ENCODE results near the gene PANK4.

The PANK4 gene

GRCh38 chr1:2470290-2471158 is 55.9 kb downstream of the PANK4 start:
- Histone ChIP-seq H2BK5ac (ENCODE audit: low read length) (no peak overlapping the region), H2BK120ac (ENCODE audit: low read depth, low read length) (no peak overlapping the region), H3K4ac (ENCODE audit: low read depth, low read length) (no peak overlapping the region), H3K4me3 (ENCODE audit: low read length) (no peak overlapping the region), H3K56ac (ENCODE audit: low read length) (no peak overlapping the region), H3K27ac (ENCODE audit: low read depth, low read length) (no peak overlapping the region), H4K5ac (ENCODE audit: low read length) (no peak overlapping the region), H4K8ac (ENCODE audit: low read depth, low read length) (no peak overlapping the region), H3K9ac (ENCODE audit: low read length) (no peak overlapping the region), H3K23ac (ENCODE audit: low read length) (no peak overlapping the region), H3K36me3 (ENCODE audit: control insufficient read depth, insufficient read depth, low read length) (no peaks in the 10 kb centered on the region), H3K79me2 (ENCODE audit: control insufficient read depth, insufficient read depth, low read length) (no peaks in the 10 kb centered on the region), H2BK15ac (replicated peaks; ENCODE audit: low read depth) (no peak overlapping the region), H3K4me2 (ENCODE audit: low read length) (no peak overlapping the region), H3K79me1 (ENCODE audit: low read length) (no peaks in the 10 kb centered on the region), H3K4me1 (ENCODE audit: control insufficient read depth, low read depth, low read length) (no peaks in the 10 kb centered on the region), H3K18ac (ENCODE audit: low read length) (no peak overlapping the region), H3K27me3 (ENCODE audit: insufficient read depth, low read length, poor library complexity) (no peaks in the 10 kb centered on the region), H2AK5ac (ENCODE audit: low read length) (no peak overlapping the region)
- WGBS (ENCODE audit: extremely low coverage, insufficient coverage, low lambda C conversion rate) = no CpG with 5 or more reads among the region's 27 CpGs
- DNase-seq = no peak

GRCh38 chr1:2469103-2469940 is 57.1 kb downstream of the PANK4 start:
- Histone ChIP-seq H3K4me3 (ENCODE audit: low read length) (no peak overlapping the region), H4K8ac (ENCODE audit: low read depth, low read length) (no peak overlapping the region), H2BK15ac (replicated peaks; ENCODE audit: low read depth) (no peak overlapping the region), H2BK120ac (ENCODE audit: low read depth, low read length) (no peak overlapping the region), H3K27ac (ENCODE audit: low read depth, low read length) (no peak overlapping the region), H3K56ac (ENCODE audit: low read length) (no peak overlapping the region), H2AK5ac (ENCODE audit: low read length) (no peak overlapping the region), H3K79me2 (ENCODE audit: control insufficient read depth, insufficient read depth, low read length) (no peaks in the 10 kb centered on the region), H3K23ac (ENCODE audit: low read length) (no peak overlapping the region), H3K18ac (ENCODE audit: low read length) (no peak overlapping the region), H3K27me3 (ENCODE audit: insufficient read depth, low read length, poor library complexity) (no peaks in the 10 kb centered on the region), H3K4ac (ENCODE audit: low read depth, low read length) (no peak overlapping the region), H3K79me1 (ENCODE audit: low read length) (no peaks in the 10 kb centered on the region), H3K4me2 (ENCODE audit: low read length) (no peak overlapping the region), H4K5ac (ENCODE audit: low read length) (no peak overlapping the region), H3K9ac (ENCODE audit: low read length) (no peak overlapping the region), H3K4me1 (ENCODE audit: control insufficient read depth, low read depth, low read length) (no peaks in the 10 kb centered on the region), H3K36me3 (ENCODE audit: control insufficient read depth, insufficient read depth, low read length) (no peaks in the 10 kb centered on the region), H2BK5ac (ENCODE audit: low read length) (no peak overlapping the region)
- no CpG with 5 or more reads among the region's 25 CpGs for WGBS (ENCODE audit: extremely low coverage, insufficient coverage, low lambda C conversion rate)
- no peak for DNase-seq

GRCh38 chr1:2468540-2468939 is 57.9 kb downstream of the PANK4 start:
- H2BK15ac ChIP-seq (replicated peaks; ENCODE audit: low read depth) = no peak overlapping the region
- no peak overlapping the region for H4K8ac ChIP-seq (ENCODE audit: low read depth, low read length)
- no peak overlapping the region for H2BK120ac ChIP-seq (ENCODE audit: low read depth, low read length)
- WGBS (ENCODE audit: extremely low coverage, insufficient coverage, low lambda C conversion rate) = no CpG with 5 or more reads among the region's 10 CpGs
- no peak overlapping the region for H3K27ac ChIP-seq (ENCODE audit: low read depth, low read length)
- no peak overlapping the region for H3K4me2 ChIP-seq (ENCODE audit: low read length)
- no peak overlapping the region for H3K4ac ChIP-seq (ENCODE audit: low read depth, low read length)
- H4K5ac ChIP-seq (ENCODE audit: low read length) = no peak overlapping the region
- H3K23ac ChIP-seq (ENCODE audit: low read length) = no peak overlapping the region
- no peaks in the 10 kb centered on the region for H3K4me1 ChIP-seq (ENCODE audit: control insufficient read depth, low read depth, low read length)
- H3K18ac ChIP-seq (ENCODE audit: low read length) = no peak overlapping the region
- H3K27me3 ChIP-seq (ENCODE audit: insufficient read depth, low read length, poor library complexity) = no peaks in the 10 kb centered on the region
- H3K56ac ChIP-seq (ENCODE audit: low read length) = no peak overlapping the region
- no peak overlapping the region for H2BK5ac ChIP-seq (ENCODE audit: low read length)
- H3K4me3 ChIP-seq (ENCODE audit: low read length) = no peak overlapping the region
- H3K79me2 ChIP-seq (ENCODE audit: control insufficient read depth, insufficient read depth, low read length) = no peaks in the 10 kb centered on the region
- H3K36me3 ChIP-seq (ENCODE audit: control insufficient read depth, insufficient read depth, low read length) = no peaks in the 10 kb centered on the region
- no peak overlapping the region for H2AK5ac ChIP-seq (ENCODE audit: low read length)
- no peak for DNase-seq
- no peaks in the 10 kb centered on the region for H3K79me1 ChIP-seq (ENCODE audit: low read length)
- H3K9ac ChIP-seq (ENCODE audit: low read length) = no peak overlapping the region

- no peaks in the 10 kb centered on the region for H3K79me1 ChIP-seq (ENCODE audit: low read length)
- no peak overlapping the region for H2BK15ac ChIP-seq (replicated peaks; ENCODE audit: low read depth)
- no peak overlapping the region for H4K8ac ChIP-seq (ENCODE audit: low read depth, low read length)
- no peak overlapping the region for H3K9ac ChIP-seq (ENCODE audit: low read length)
- no peak overlapping the region for H2AK5ac ChIP-seq (ENCODE audit: low read length)
- H3K27ac ChIP-seq (ENCODE audit: low read depth, low read length) = no peak overlapping the region
- WGBS (ENCODE audit: extremely low coverage, insufficient coverage, low lambda C conversion rate) = no CpG with 5 or more reads among the region's 14 CpGs
- H2BK120ac ChIP-seq (ENCODE audit: low read depth, low read length) = no peak overlapping the region
- H3K18ac ChIP-seq (ENCODE audit: low read length) = no peak overlapping the region
- no peak overlapping the region for H3K4me3 ChIP-seq (ENCODE audit: low read length)
- no peak overlapping the region for H4K5ac ChIP-seq (ENCODE audit: low read length)
- H3K56ac ChIP-seq (ENCODE audit: low read length) = no peak overlapping the region
- H3K4me1 ChIP-seq (ENCODE audit: control insufficient read depth, low read depth, low read length) = no peaks in the 10 kb centered on the region
- peak; percentile 65 for DNase-seq
- no peaks in the 10 kb centered on the region for H3K27me3 ChIP-seq (ENCODE audit: insufficient read depth, low read length, poor library complexity)
- H3K4ac ChIP-seq (ENCODE audit: low read depth, low read length) = no peak overlapping the region
- no peak overlapping the region for H3K23ac ChIP-seq (ENCODE audit: low read length)
- H3K79me2 ChIP-seq (ENCODE audit: control insufficient read depth, insufficient read depth, low read length) = no peaks in the 10 kb centered on the region
- no peak overlapping the region for H3K4me2 ChIP-seq (ENCODE audit: low read length)
- no peaks in the 10 kb centered on the region for H3K36me3 ChIP-seq (ENCODE audit: control insufficient read depth, insufficient read depth, low read length)
- no peak overlapping the region for H2BK5ac ChIP-seq (ENCODE audit: low read length)
Measured at GRCh38 chr1:2468041-2468472, 58.3 kb downstream of the PANK4 start.

GRCh38 chr1:2466958-2467554 is 59.3 kb downstream of the PANK4 start:
- peak; percentile 34 for DNase-seq

More at GRCh38 chr1:2466958-2467554, 59.3 kb downstream of the PANK4 start:
- Histone ChIP-seq H2BK5ac (ENCODE audit: low read length) (no peak overlapping the region), H3K23ac (ENCODE audit: low read length) (no peak overlapping the region), H3K18ac (ENCODE audit: low read length) (no peak overlapping the region), H3K79me2 (ENCODE audit: control insufficient read depth, insufficient read depth, low read length) (no peaks in the 10 kb centered on the region), H3K4me2 (ENCODE audit: low read length) (no peak overlapping the region), H3K4me3 (ENCODE audit: low read length) (no peak overlapping the region), H3K4ac (ENCODE audit: low read depth, low read length) (no peak overlapping the region), H3K4me1 (ENCODE audit: control insufficient read depth, low read depth, low read length) (no peaks in the 10 kb centered on the region), H3K9ac (ENCODE audit: low read length) (no peak overlapping the region), H2AK5ac (ENCODE audit: low read length) (no peak overlapping the region), H2BK120ac (ENCODE audit: low read depth, low read length) (no peak overlapping the region), H3K79me1 (ENCODE audit: low read length) (no peaks in the 10 kb centered on the region), H3K27me3 (ENCODE audit: insufficient read depth, low read length, poor library complexity) (no peaks in the 10 kb centered on the region), H3K27ac (ENCODE audit: low read depth, low read length) (no peak overlapping the region), H3K56ac (ENCODE audit: low read length) (no peak overlapping the region), H4K8ac (ENCODE audit: low read depth, low read length) (no peak overlapping the region), H3K36me3 (ENCODE audit: control insufficient read depth, insufficient read depth, low read length) (no peaks in the 10 kb centered on the region), H4K5ac (ENCODE audit: low read length) (no peak overlapping the region), H2BK15ac (replicated peaks; ENCODE audit: low read depth) (no peak overlapping the region)
- WGBS (ENCODE audit: extremely low coverage, insufficient coverage, low lambda C conversion rate) = no CpG with 5 or more reads among the region's 30 CpGs

Measured in mesendoderm (in vitro differentiated cells).